Uterus (tissue), 4 donors: Measurements from ENCODE around the gene XNDC1N. TPM values are rescaled to one million over a fixed set of nuclear protein-coding genes. Genes with fewer than 3 reads are reported as not detected.

Experiments used
- DNase-seq, 2 donors: peaks; one replicate each; pipeline ENCODE4 v3.0.0-alpha.2; 2019 to 2020
- H3K27ac ChIP-seq, 2 donors: fragments of 200-600 bp; sonication (generic); 1 replicate in 1 of 2; 2 replicates in 1 of 2; pipeline ENCODE4 v1.5.1; 2016 to 2018
- H3K27me3 ChIP-seq, 2 donors: fragments of 200-600 bp; sonication (generic); one replicate each; pipeline ENCODE4 v1.5.1; 2018 to 2019; ENCODE audit warnings: control low read depth in 1 of 2
- H3K36me3 ChIP-seq, 2 donors: fragments of 200-600 bp; sonication (generic); one replicate each; pipeline ENCODE4 v1.5.1; 2019; ENCODE audit warnings: control low read depth in 1 of 2
- H3K4me1 ChIP-seq, 2 donors: fragments of 200-600 bp; sonication (generic); one replicate each; pipeline ENCODE4 v1.5.1; 2018 to 2019; ENCODE audit warnings: control low read depth in 1 of 2
- H3K4me3 ChIP-seq, 2 donors: fragments of 200-600 bp; sonication (generic); 1 replicate in 1 of 2; 2 replicates in 1 of 2; pipeline ENCODE4 v1.5.1; 2018 to 2019; ENCODE audit warnings: mild to moderate bottlenecking in 1 of 2
- H3K9me3 ChIP-seq, 2 donors: fragments of 200-600 bp; sonication (generic); one replicate each; pipeline ENCODE4 v1.5.1; 2019; ENCODE audit warnings: control low read depth in 1 of 2
- POLR2A ChIP-seq, 2 donors: fragments of 450-650 bp; IDR thresholded peaks; one replicate each; pipeline ENCODE4 v1.6.1; 2016; ENCODE audit warnings: antibody characterized with exemption in 2 of 2, mild to moderate bottlenecking in 1 of 2, moderate library complexity in 1 of 2
- intact Hi-C: fragments of 100-400 bp; cut with DNase I; formaldehyde crosslinking; loops from one replicate; pipeline ENCODE4 v1.15.1; 2023; ENCODE audit warnings: low total_unique reads
- total RNA-seq, 4 donors: library from RNA; depleted of rRNA in 3 of 4; stranded (reverse); fragments of >200 nt in 3 of 4; gene quantifications; one replicate each; pipeline versions ENCODE4 v1.1.0 to v1.2.4, GENCODE V29; 2014 to 2023
- TF ChIP-seq, protein P1 (sequence below), 4 experiments: fragments of 200-600 bp in 2 of 4; fragments of 450-650 bp in 2 of 4; sonication (generic) in 2 of 4; IDR thresholded peaks; one replicate each; pipeline ENCODE4 v1.5.1; 2016 to 2019; ENCODE audit warnings: antibody characterized with exemption in 4 of 4, mild to moderate bottlenecking in 2 of 4, moderate library complexity in 1 of 4
- donor health status: DM: yes; HTN: yes; CAD: no.

XNDC1N gene, protein sequence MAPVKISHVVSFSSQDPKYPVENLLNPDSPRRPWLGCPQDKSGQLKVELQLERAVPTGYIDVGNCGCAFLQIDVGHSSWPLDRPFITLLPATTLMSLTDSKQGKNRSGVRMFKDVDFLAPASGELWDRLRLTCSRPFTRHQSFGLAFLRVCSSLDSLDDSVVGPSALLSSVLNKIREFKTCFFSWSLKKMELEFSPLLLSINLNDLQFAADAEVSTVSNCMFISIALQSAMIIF
- 100 to 1,000 TPM in 1 of 4 donors, 10 to 100 TPM in 2, 1 to 10 TPM in 1; 8.2 to 176 (median 21.4) TPM for total RNA-seq

DNA sequence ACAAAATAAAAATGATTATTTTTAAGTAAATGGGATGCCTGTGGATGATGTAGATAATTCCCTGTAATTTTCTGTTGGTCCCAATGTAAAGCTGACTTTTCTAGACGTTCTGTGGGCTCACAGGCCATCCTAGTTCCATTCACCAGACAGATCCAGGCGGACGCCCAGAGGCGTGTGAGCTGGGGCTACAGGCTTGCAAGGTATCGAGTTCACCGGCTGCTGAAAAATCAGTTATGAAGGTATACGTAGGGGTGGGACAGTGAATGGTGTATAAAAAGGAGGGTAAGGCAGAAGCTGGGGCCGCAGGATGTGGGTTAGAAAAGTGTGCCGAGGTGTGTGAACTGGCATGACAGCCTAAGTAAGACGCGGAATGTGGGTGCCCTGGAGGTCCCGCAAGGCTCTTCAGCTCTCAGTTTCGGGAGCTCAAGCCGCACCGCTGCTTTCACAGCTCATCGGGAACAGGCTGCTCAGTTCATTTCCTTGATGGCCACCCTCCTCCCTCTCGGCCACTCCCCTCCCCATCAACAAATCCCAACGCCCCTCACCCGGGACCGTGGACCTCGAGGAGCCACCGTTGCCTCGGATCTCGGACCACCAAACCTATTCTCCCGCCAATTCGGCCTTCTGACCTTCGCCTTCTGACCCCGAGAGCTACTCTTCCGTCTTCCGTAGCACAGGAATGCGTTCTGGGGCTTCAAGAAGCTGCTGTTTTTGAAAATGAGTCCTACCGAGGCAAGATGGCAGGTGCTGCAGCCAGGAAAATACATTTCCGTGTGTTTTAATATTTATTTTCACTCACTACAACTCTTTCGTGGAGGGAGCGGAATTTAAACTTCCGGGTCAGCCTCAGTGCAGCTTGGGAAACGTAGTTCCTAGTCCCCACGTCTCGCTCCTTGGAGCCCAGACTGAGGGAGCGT, at the start of gene XNDC1N:
TSS of gene XNDC1N (minus strand) at position 775 of the 917 bp plus-strand sequence. CDS start 5,241 bp downstream, outside the sequence.
- Histone ChIP-seq H3K36me3 (no peaks in the 10 kb centered on the region), H3K27me3 (no peaks in the 10 kb centered on the region), H3K4me3 (peak within 1 kb of the TSS; percentile 73 to 94), H3K27ac (peak within 1 kb of the TSS; percentile 88 to 91), H3K9me3 (no peaks in the 10 kb centered on the region), H3K4me1 (peaks cover 3 to 8% of the 10 kb centered on the region in 2 donors)
- TF ChIP-seq, protein P1, sequence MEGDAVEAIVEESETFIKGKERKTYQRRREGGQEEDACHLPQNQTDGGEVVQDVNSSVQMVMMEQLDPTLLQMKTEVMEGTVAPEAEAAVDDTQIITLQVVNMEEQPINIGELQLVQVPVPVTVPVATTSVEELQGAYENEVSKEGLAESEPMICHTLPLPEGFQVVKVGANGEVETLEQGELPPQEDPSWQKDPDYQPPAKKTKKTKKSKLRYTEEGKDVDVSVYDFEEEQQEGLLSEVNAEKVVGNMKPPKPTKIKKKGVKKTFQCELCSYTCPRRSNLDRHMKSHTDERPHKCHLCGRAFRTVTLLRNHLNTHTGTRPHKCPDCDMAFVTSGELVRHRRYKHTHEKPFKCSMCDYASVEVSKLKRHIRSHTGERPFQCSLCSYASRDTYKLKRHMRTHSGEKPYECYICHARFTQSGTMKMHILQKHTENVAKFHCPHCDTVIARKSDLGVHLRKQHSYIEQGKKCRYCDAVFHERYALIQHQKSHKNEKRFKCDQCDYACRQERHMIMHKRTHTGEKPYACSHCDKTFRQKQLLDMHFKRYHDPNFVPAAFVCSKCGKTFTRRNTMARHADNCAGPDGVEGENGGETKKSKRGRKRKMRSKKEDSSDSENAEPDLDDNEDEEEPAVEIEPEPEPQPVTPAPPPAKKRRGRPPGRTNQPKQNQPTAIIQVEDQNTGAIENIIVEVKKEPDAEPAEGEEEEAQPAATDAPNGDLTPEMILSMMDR (IDR thresholded peaks at IDR 0.05), result no peak
- TF ChIP-seq POLR2A (IDR thresholded peaks at IDR 0.05), result no peak
- intact Hi-C loops, result no loop called here
- peak; percentile 58 to 80 for DNase-seq

DNA sequence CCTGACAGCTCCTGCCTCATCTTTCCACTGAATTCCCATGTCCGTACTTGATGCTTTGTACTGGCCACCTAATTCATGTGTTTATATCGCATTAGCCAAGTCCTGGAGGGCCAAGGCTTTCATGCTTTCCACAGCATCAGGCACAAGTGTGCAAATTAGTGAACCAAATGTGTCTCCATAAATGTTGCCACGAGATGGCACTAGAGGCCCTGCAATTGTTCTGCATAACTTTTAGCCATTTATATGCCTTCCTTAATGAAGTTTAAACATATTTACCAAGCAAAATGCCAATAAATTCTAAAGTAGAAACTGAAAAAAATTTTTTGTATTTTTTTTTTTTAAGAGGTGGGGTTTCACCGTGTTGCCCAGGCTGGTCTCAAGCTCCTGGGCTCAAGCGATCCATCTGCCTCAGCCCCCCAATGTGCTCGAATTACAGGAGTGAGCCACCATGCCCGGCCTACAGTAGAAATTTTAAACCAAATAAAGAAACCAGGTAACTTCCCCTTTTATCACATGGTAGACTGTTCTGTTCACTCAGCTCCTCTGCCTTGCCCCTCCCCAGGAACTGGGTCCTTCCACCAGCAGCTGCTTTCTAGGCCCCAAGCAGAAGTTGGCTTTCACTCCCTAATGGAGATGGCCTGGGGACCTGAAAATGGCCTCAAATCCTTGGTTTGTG, 49.5 kb upstream of the XNDC1N start:
- no peaks in the 10 kb centered on the region for H3K27me3 ChIP-seq
- peak; percentile 59 to 68 for DNase-seq
- intact Hi-C loops, result no loop called here
- no peak for TF ChIP-seq POLR2A (IDR thresholded peaks at IDR 0.05)
- TF ChIP-seq, protein P1 (IDR thresholded peaks at IDR 0.05), result peak; percentile 69 to 85 (median 75)
- no peaks in the 10 kb centered on the region for H3K4me1 ChIP-seq
- H3K36me3 ChIP-seq, result no peaks in the 10 kb centered on the region
- no peaks in the 10 kb centered on the region for H3K9me3 ChIP-seq
- H3K4me3 ChIP-seq, result no peak overlapping the region
- H3K27ac ChIP-seq, result no peak overlapping the region

DNA sequence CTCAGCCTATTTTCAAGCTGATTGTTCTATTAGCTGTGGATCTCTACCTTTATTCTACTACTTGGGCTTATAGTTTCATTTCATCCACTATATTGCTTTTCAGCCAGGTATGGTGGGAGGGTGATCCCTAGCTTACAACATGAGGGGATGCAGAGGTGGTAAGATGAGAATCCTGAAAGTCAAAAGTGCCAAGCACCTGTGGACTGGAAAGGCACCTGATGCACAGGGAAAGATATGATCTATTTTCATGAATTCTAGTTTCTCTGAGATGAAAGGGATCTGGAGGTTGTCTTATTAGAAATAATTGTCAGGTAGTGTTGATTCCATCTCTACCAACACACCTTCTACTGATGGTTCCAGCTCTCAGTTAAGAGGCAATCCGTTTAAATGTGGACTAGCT, 48.7 kb upstream of the XNDC1N start:
- DNase-seq, result no peak
- H3K27me3 ChIP-seq, result no peaks in the 10 kb centered on the region
- no peaks in the 10 kb centered on the region for H3K9me3 ChIP-seq
- H3K4me1 ChIP-seq, result no peaks in the 10 kb centered on the region
- H3K36me3 ChIP-seq, result no peaks in the 10 kb centered on the region
- TF ChIP-seq POLR2A (IDR thresholded peaks at IDR 0.05), result no peak
- intact Hi-C loops, result no loop called here
- H3K4me3 ChIP-seq, result no peak overlapping the region
- H3K27ac ChIP-seq, result no peak overlapping the region

DNA sequence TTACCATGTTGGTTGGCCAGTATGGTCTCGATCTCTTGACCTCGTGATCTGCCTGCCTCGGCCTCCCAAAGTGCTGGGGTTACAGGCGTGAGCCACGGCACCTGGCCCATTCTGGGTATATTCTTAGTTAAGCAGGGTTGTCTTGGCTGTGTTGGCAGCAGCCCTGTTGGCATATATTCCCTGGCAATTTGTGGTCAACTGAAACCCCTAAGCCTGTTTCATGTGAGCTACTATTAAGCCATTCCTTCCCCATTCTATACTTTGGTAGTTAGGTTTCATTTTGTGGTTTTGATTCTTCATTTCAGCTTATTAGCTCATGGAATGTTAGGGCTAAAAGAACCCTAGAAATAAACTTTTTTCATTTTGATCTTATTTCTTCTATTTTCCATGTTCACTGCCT, 48.2 kb upstream of the XNDC1N start:
- H3K27ac ChIP-seq, result no peak overlapping the region
- H3K27me3 ChIP-seq, result no peaks in the 10 kb centered on the region
- no peaks in the 10 kb centered on the region for H3K9me3 ChIP-seq
- H3K4me1 ChIP-seq, result no peaks in the 10 kb centered on the region
- intact Hi-C loops, result no loop called here
- no peak overlapping the region for H3K4me3 ChIP-seq
- TF ChIP-seq, protein P1 (IDR thresholded peaks at IDR 0.05), result no peak
- no peak for TF ChIP-seq POLR2A (IDR thresholded peaks at IDR 0.05)
- no peak for DNase-seq
- H3K36me3 ChIP-seq, result no peaks in the 10 kb centered on the region

DNA sequence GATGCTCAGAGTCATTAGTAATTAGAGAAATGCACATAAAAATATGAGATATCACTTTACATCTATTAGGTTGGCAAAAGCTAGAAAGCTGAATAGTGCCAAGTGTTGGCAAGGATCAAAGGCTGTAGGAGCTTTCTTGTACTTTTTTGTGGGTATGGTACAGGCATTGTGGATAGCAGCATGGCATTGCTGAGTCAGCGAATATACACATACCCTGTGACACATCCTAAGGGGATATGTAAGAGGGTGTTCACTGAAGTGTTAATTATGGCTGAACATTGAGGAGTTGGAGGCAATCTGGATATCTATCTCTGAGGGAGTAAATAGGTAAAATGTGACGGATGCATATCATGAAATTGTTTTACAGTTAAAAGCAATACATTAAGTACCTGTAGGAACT, 43.3 kb upstream of the XNDC1N start:
- intact Hi-C loops, result no loop called here
- Histone ChIP-seq H3K36me3 (peaks cover 0 to 5% of the 10 kb centered on the region in 2 donors), H3K9me3 (no peaks in the 10 kb centered on the region), H3K4me1 (no peaks in the 10 kb centered on the region), H3K27me3 (no peaks in the 10 kb centered on the region), H3K4me3 (no peak overlapping the region), H3K27ac (no peak overlapping the region)
- no peak for TF ChIP-seq POLR2A (IDR thresholded peaks at IDR 0.05)
- TF ChIP-seq, protein P1 (IDR thresholded peaks at IDR 0.05), result no peak
- no peak for DNase-seq
